GM18951 (cell line): ENCODE measurements around the gene EFHB.
"Not testable (repeated sequence)": the region's sequence is repeated elsewhere in the genome, so short reads cannot be mapped to it uniquely, and the experiment has no call there.

Source experiments
- POLR2A ChIP-seq: IDR thresholded peaks from 4 replicates; pipeline ENCODE4 v1.6.1; 2011; ENCODE audit warnings: mild to moderate bottlenecking; ENCODE audit not compliant: insufficient read length, insufficient read depth; ENCODE audit errors: extremely low read depth
- in situ Hi-C: fragments of 300-500 bp; cut with MboI; formaldehyde crosslinking; loops from one replicate; pipeline ENCODE4 v1.12.0; 2022; ENCODE audit warnings: low sequenced_read_pairs, mixed read lengths, inconsistent platforms; ENCODE audit not compliant: unreplicated experiment

Gene EFHB

GRCh38 chr3:19907523-19907922 is 26.5 kb downstream of the EFHB start:
- in situ Hi-C loops = no loop called here
- no peak for TF ChIP-seq POLR2A

GRCh38 chr3:19903649-19904048 is 30.4 kb downstream of the EFHB start:
- in situ Hi-C loops = no loop called here

GRCh38 chr3:19901918-19902317 is 32.1 kb downstream of the EFHB start:
- no peak for TF ChIP-seq POLR2A
- in situ Hi-C loops = no loop called here

More at GRCh38 chr3:19903649-19904048, 30.4 kb downstream of the EFHB start:
- no peak for TF ChIP-seq POLR2A

GRCh38 chr3:19901337-19901736 is 32.7 kb downstream of the EFHB start:
- no peak for TF ChIP-seq POLR2A

GRCh38 chr3:19899833-19900232 is 34.2 kb downstream of the EFHB start:
- in situ Hi-C loops = not testable (repeated sequence)

More at GRCh38 chr3:19901337-19901736, 32.7 kb downstream of the EFHB start:
- in situ Hi-C loops = no loop called here

- TF ChIP-seq POLR2A = no peak
- in situ Hi-C loops = no loop called here
Observed at GRCh38 chr3:19899264-19899663, 34.8 kb downstream of the EFHB start.

- TF ChIP-seq POLR2A = no peak
- in situ Hi-C loops = no loop called here
Observed at GRCh38 chr3:19898721-19899120, 35.3 kb downstream of the EFHB start.

GRCh38 chr3:19891740-19892139 is 42.3 kb downstream of the EFHB start:
- no peak for TF ChIP-seq POLR2A
- in situ Hi-C loops = no loop called here

GRCh38 chr3:19888428-19889152 is 45.4 kb downstream of the EFHB start:
- in situ Hi-C loops = no loop called here
- TF ChIP-seq POLR2A = no peak

GRCh38 chr3:19887122-19887521 is 46.9 kb downstream of the EFHB start:
- in situ Hi-C loops = not testable (repeated sequence)

- no peak for TF ChIP-seq POLR2A
- in situ Hi-C loops = no loop called here
Observed at GRCh38 chr3:19886404-19886803, 47.6 kb downstream of the EFHB start.

GRCh38 chr3:19885468-19885867 is 48.5 kb downstream of the EFHB start:
- in situ Hi-C loops = no loop called here
- no peak for TF ChIP-seq POLR2A

GRCh38 chr3:19881852-19882251 is 52.2 kb downstream of the EFHB start:
- no peak for TF ChIP-seq POLR2A
- in situ Hi-C loops = no loop called here

- TF ChIP-seq POLR2A = no peak
- in situ Hi-C loops = no loop called here
Observed at GRCh38 chr3:19881036-19881435, 53.0 kb downstream of the EFHB start.

- in situ Hi-C loops = no loop called here
- TF ChIP-seq POLR2A = no peak
Observed at GRCh38 chr3:19877656-19878055, 56.4 kb downstream of the EFHB start.

GRCh38 chr3:19866751-19867347 is 67.2 kb downstream of the EFHB start:
- TF ChIP-seq POLR2A = no peak
- in situ Hi-C loops = loop anchor here (10.0 kb wide), 1 partner anchor 512 kb away; no protein-coding TSS in a partner anchor

- in situ Hi-C loops = loop anchor here (10.0 kb wide), 1 partner anchor 701 kb away; no protein-coding TSS in a partner anchor
Observed at GRCh38 chr3:19855318-19855717, 78.7 kb downstream of the EFHB start.

- in situ Hi-C loops = not testable (repeated sequence)
Observed at GRCh38 chr3:19846609-19847008, 87.4 kb downstream of the EFHB start.
